Nucleus accumbens (tissue), 56 donors: ENCODE measurements around the gene SMOC2.
A peak's percentile ranks its signal among the peaks of the same experiment; 100 is the strongest.

Experiments used
- DNase-seq, 56 donors: peaks; one replicate each; lab custom pipeline; 2025; lab: John Stamatoyannopoulos, UW

SMOC2 gene

GRCh38 chr6:168440520-168441433, at the start of gene SMOC2:
TSS of gene SMOC2 (plus strand) at chr6:168441184. CDS start at chr6:168441371, 187 bp downstream.
- peak in 5 of 56 donors; percentile 16 to 52 (median 30) for DNase-seq

- no peak for DNase-seq
Observed at GRCh38 chr6:168393126-168393870, 47.7 kb upstream of the SMOC2 start.

- DNase-seq: no peak
Observed at GRCh38 chr6:168394606-168395005, 46.4 kb upstream of the SMOC2 start.

GRCh38 chr6:168395983-168396382, 45.0 kb upstream of the SMOC2 start:
- no peak for DNase-seq

- no peak for DNase-seq
Observed at GRCh38 chr6:168396561-168396960, 44.4 kb upstream of the SMOC2 start.

- DNase-seq: no peak
Observed at GRCh38 chr6:168397012-168397411, 44.0 kb upstream of the SMOC2 start.

GRCh38 chr6:168400037-168400436, 40.9 kb upstream of the SMOC2 start:
- DNase-seq: no peak

GRCh38 chr6:168403370-168404005, 37.5 kb upstream of the SMOC2 start:
- no peak for DNase-seq

GRCh38 chr6:168404560-168404959, 36.4 kb upstream of the SMOC2 start:
- DNase-seq: no peak

- DNase-seq: no peak
Observed at GRCh38 chr6:168407842-168408241, 33.1 kb upstream of the SMOC2 start.

- DNase-seq: peak in 16 of 56 donors; percentile 4 to 60 (median 35)
Observed at GRCh38 chr6:168408504-168409136, 32.4 kb upstream of the SMOC2 start.

GRCh38 chr6:168410035-168410434, 30.9 kb upstream of the SMOC2 start:
- no peak for DNase-seq

GRCh38 chr6:168410554-168411011, 30.4 kb upstream of the SMOC2 start:
- peak in 1 of 56 donors; percentile 3 for DNase-seq

GRCh38 chr6:168411130-168411529, 29.9 kb upstream of the SMOC2 start:
- no peak for DNase-seq

- DNase-seq: no peak
Observed at GRCh38 chr6:168411793-168412192, 29.2 kb upstream of the SMOC2 start.

- peak in 1 of 56 donors; percentile 10 for DNase-seq
Observed at GRCh38 chr6:168412456-168412855, 28.5 kb upstream of the SMOC2 start.

GRCh38 chr6:168413018-168413720, 27.8 kb upstream of the SMOC2 start:
- no peak for DNase-seq

- DNase-seq: no peak
Observed at GRCh38 chr6:168413856-168414255, 27.1 kb upstream of the SMOC2 start.

GRCh38 chr6:168414336-168415097, 26.5 kb upstream of the SMOC2 start:
- DNase-seq: no peak
